B cell (primary cell): ENCODE data around the gene GOLGA1. TPM values are rescaled to one million over a fixed set of nuclear protein-coding genes. Genes with fewer than 3 reads are reported as not detected.

Experiments used
- ATAC-seq: fragments of 200-7000 bp; cut with Tn5 transposase; one replicate; pipeline ENCODE4 v1.10.0; 2021; ENCODE audit warnings: low read depth, mild to moderate bottlenecking, moderate number of reproducible peaks, moderate library complexity
- CTCF ChIA-PET: fragments of 350-600 bp; sonication (Branson Sonifier 250); formaldehyde crosslinking; loops from one replicate; lab custom pipeline; 2021; ENCODE audit warnings: antibody characterized with exemption, inconsistent platforms; lab: Charles Lee
- POLR2A ChIA-PET: fragments of 350-600 bp; sonication (Branson Sonifier 250); formaldehyde crosslinking; loops from one replicate; lab custom pipeline; 2021; ENCODE audit warnings: antibody characterized with exemption; lab: Charles Lee
- DNase-seq: peaks from one replicate; pipeline ENCODE4 v3.0.0; 2013
- H2AFZ ChIP-seq: 2 replicates; pipeline ENCODE4 v1.6.1; 2012; ENCODE audit warnings: mild to moderate bottlenecking, low read depth, low read length; ENCODE audit not compliant: insufficient read depth, poor library complexity, severe bottlenecking
- H3K27ac ChIP-seq, 2 donors: 1 replicate in 1 of 2; 2 replicates in 1 of 2; pipeline ENCODE4 v1.5.1; 2012 to 2013; ENCODE audit warnings: low read length in 2 of 2, mild to moderate bottlenecking in 2 of 2, moderate library complexity in 1 of 2
- H3K27me3 ChIP-seq, 4 experiments: fragments of 200-600 bp in 1 of 4; sonication (generic) in 1 of 4; replicated peaks in 1 of 4; 1 replicate in 2 of 4; 2 replicates in 2 of 4; pipeline versions ENCODE4 v1.6.1 to v1.7.0; 2013 to 2016; ENCODE audit warnings: low read length in 3 of 4, mild to moderate bottlenecking in 2 of 4, mixed read lengths in 1 of 4, moderate library complexity in 1 of 4; ENCODE audit not compliant: insufficient read depth in 4 of 4, control insufficient read depth in 3 of 4; ENCODE audit errors: control extremely low read depth in 1 of 4
- H3K36me3 ChIP-seq, 2 experiments: replicated peaks in 1 of 2; 1 replicate in 1 of 2; 2 replicates in 1 of 2; pipeline versions ENCODE4 v1.6.1 to v1.7.1; 2013; ENCODE audit warnings: low read length in 1 of 2; ENCODE audit not compliant: insufficient read depth in 2 of 2, control insufficient read depth in 1 of 2; ENCODE audit errors: control extremely low read depth in 1 of 2, extremely low read depth in 1 of 2
- H3K4me1 ChIP-seq, 2 donors: fragments of 200-600 bp in 1 of 2; sonication (generic) in 1 of 2; 1 replicate in 1 of 2; 2 replicates in 1 of 2; pipeline versions ENCODE4 v1.5.1 to v1.6.1; 2013 to 2017; ENCODE audit warnings: low read length in 2 of 2; ENCODE audit not compliant: control insufficient read depth in 2 of 2, insufficient read depth in 2 of 2
- H3K4me2 ChIP-seq: replicated peaks from 2 replicates; pipeline ENCODE3; 2012; ENCODE audit warnings: mild to moderate bottlenecking, low read depth, low read length; ENCODE audit not compliant: poor library complexity, severe bottlenecking
- H3K4me3 ChIP-seq, 5 experiments: fragments of 200-600 bp in 1 of 5; sonication (generic) in 1 of 5; 1 replicate in 3 of 5; 2 replicates in 2 of 5; pipeline versions ENCODE4 v1.5.1 to v1.7.0; 2011 to 2016; ENCODE audit warnings: low read length in 4 of 5, mild to moderate bottlenecking in 4 of 5, low read depth in 2 of 5, control low read depth in 1 of 5, moderate library complexity in 1 of 5; ENCODE audit not compliant: insufficient read depth in 1 of 5; ENCODE audit errors: control extremely low read depth in 1 of 5, extremely low read depth in 1 of 5
- H3K79me2 ChIP-seq: fragments of 200-600 bp; sonication (generic); one replicate; pipeline ENCODE4 v1.6.0; 2016; ENCODE audit warnings: low read length; ENCODE audit not compliant: control insufficient read depth, insufficient read depth
- H3K9ac ChIP-seq: fragments of 200-600 bp; sonication (generic); 2 replicates; pipeline ENCODE4 v1.6.1; 2017; ENCODE audit warnings: mild to moderate bottlenecking, low read length, moderate library complexity
- H3K9me3 ChIP-seq, 3 donors: one replicate each; pipeline versions ENCODE4 v1.6.1 to v1.7.1; 2013; ENCODE audit warnings: low read length in 2 of 3; ENCODE audit not compliant: control insufficient read depth in 2 of 3, insufficient read depth in 1 of 3; ENCODE audit errors: control extremely low read depth in 1 of 3
- H4K20me1 ChIP-seq: 2 replicates; pipeline ENCODE4 v1.6.0; 2012; ENCODE audit warnings: mild to moderate bottlenecking, low read length; ENCODE audit not compliant: insufficient read depth, control insufficient read depth, poor library complexity, severe bottlenecking
- H3K27ac Mint-ChIP-seq: one replicate; pipeline ENCODE4 v1.8.0; 2021; ENCODE audit warnings: mixed read lengths
- H3K27me3 Mint-ChIP-seq: one replicate; pipeline ENCODE4 v1.8.0; 2021; ENCODE audit warnings: mixed read lengths
- H3K4me1 Mint-ChIP-seq: one replicate; pipeline ENCODE4 v1.8.0; 2021; ENCODE audit warnings: mixed read lengths
- H3K4me3 Mint-ChIP-seq: one replicate; pipeline ENCODE4 v1.8.0; 2021; ENCODE audit warnings: mixed read lengths
- H3K9me3 Mint-ChIP-seq: one replicate; pipeline ENCODE4 v1.8.0; 2022; ENCODE audit warnings: mixed read lengths; ENCODE audit not compliant: insufficient read depth
- EZH2 ChIP-seq: IDR thresholded peaks from 2 replicates; pipeline ENCODE4 v1.6.1; 2012; ENCODE audit warnings: borderline replicate concordance, low read depth, mild to moderate bottlenecking, moderate library complexity, low read length; ENCODE audit not compliant: insufficient read depth, poor library complexity, severe bottlenecking
- WGBS: methylation state at CpG from one replicate; pipeline ENCODE4 v1.1.5; 2013; ENCODE audit warnings: missing lambda C conversion rate; ENCODE audit not compliant: insufficient coverage; 5-methylcytosine and 5-hydroxymethylcytosine counted together
- intact Hi-C: fragments of 100-400 bp; cut with micrococcal nuclease; formaldehyde crosslinking; loops from one replicate; pipeline ENCODE4 v1.10.0; 2022
- polyA minus RNA-seq: library from RNA; depleted of rRNA, polyadenylated mRNA; stranded (reverse); fragments of >200 nt; gene quantifications from 2 replicates; pipeline ENCODE4 v1.2.3, GENCODE V29; 2012
- polyA plus RNA-seq: library from polyadenylated mRNA; depleted of rRNA; stranded (reverse); fragments of >200 nt; gene quantifications from 2 replicates; pipeline ENCODE4 v1.2.3, GENCODE V29; 2012
- total RNA-seq, 2 donors: library from RNA; stranded (reverse); fragments of 120-200 nt in 1 of 2; gene quantifications; 1 replicate in 1 of 2; 2 replicates in 1 of 2; pipeline versions ENCODE4 v1.2.3 to v1.2.4, GENCODE V29; 2013 to 2022
- TF ChIP-seq, protein P1 (sequence below): fragments of 200-600 bp; IDR thresholded peaks from one replicate; pipeline ENCODE4 v1.8.0; 2022; ENCODE audit warnings: antibody characterized with exemption, mild to moderate bottlenecking

Gene GOLGA1, protein sequence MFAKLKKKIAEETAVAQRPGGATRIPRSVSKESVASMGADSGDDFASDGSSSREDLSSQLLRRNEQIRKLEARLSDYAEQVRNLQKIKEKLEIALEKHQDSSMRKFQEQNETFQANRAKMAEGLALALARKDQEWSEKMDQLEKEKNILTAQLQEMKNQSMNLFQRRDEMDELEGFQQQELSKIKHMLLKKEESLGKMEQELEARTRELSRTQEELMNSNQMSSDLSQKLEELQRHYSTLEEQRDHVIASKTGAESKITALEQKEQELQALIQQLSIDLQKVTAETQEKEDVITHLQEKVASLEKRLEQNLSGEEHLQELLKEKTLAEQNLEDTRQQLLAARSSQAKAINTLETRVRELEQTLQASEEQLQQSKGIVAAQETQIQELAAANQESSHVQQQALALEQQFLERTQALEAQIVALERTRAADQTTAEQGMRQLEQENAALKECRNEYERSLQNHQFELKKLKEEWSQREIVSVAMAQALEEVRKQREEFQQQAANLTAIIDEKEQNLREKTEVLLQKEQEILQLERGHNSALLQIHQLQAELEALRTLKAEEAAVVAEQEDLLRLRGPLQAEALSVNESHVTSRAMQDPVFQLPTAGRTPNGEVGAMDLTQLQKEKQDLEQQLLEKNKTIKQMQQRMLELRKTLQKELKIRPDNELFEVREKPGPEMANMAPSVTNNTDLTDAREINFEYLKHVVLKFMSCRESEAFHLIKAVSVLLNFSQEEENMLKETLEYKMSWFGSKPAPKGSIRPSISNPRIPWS
- total RNA-seq: 24.6 and 26.2 TPM in 2 replicates
- 13.0 TPM for total RNA-seq (2013)
- polyA plus RNA-seq: 13.4 and 18.3 TPM in 2 replicates
- 5.1 and 10.7 TPM in 2 replicates for polyA minus RNA-seq

DNA sequence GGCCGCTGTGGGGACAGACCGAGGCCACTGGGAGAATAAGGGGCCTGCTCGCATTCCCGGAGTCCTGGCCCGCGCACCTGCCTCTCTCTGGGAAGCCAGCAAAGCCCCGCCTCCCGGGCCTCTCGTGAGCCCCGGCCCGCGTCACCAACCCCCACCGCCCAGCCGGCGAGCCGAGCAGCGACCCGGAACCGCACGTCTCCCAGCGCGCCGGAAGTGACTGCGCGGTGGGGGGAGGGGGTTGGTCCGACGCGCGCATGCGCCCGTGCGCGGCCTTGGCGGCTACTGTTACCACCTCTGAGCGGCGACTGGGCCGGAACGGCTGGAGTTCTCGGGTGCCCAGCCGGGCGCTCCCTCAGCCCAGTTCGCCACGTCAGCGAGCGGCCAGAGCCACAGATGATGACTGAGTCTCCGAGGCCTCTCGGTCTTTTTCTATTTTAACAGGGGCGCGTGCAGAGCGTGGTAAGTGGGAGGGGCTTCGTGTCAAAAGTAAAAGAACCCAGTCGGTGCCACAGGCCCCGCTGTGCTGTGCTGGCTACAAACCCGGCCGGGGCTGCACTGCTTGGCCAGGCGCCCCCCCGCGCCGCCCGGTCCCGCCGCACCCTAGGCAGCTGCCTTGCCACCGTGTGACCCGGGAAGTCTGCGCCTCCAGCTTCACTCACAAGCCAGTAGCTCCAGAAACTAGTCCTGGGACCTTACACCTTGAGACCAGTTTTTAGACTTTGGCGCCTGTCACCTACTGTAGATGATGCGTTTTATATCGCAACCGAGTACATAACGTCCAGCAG, at the start of gene GOLGA1:
GOLGA1 (minus strand) TSS at position 190 of the 785 bp plus-strand sequence. CDS start 2,372 bp downstream, outside the sequence.
- peaks cover 14 to 17% of the 10 kb centered on the region in 2 donors for H3K4me1 ChIP-seq
- peaks cover 27% of the 10 kb centered on the region for H3K79me2 ChIP-seq
- peaks cover 2 to 6% of the 10 kb centered on the region in 2 experiments for H3K36me3 ChIP-seq
- Mint-ChIP-seq H3K27me3 (no peaks in the 10 kb centered on the region), H3K9me3 (no peaks in the 10 kb centered on the region), H3K4me3 (peak within 1 kb of the TSS; percentile 85), H3K27ac (peak within 1 kb of the TSS; percentile 90), H3K4me1 (peaks cover 24% of the 10 kb centered on the region)
- CTCF ChIA-PET: interaction anchor here (0.9 to 1.0 kb wide), 2 partner anchors 10 to 167 kb away, joined by 3 read pairs; no protein-coding TSS in a partner anchor
- H3K9ac ChIP-seq: peak within 1 kb of the TSS; percentile 97
- DNase-seq (peak; percentile 98), ATAC-seq (peak; percentile 88)
- no peaks in the 10 kb centered on the region for H4K20me1 ChIP-seq
- POLR2A ChIA-PET: no interaction called here
- H3K27me3 ChIP-seq: no peaks in the 10 kb centered on the region
- peak within 1 kb of the TSS; percentile 96 for H2AFZ ChIP-seq
- H3K27ac ChIP-seq: peak within 1 kb of the TSS; percentile 98
- WGBS: under 1% methylated on average over 69 of the region's 70 CpGs
- no peaks in the 10 kb centered on the region for H3K9me3 ChIP-seq
- TF ChIP-seq, protein P1, sequence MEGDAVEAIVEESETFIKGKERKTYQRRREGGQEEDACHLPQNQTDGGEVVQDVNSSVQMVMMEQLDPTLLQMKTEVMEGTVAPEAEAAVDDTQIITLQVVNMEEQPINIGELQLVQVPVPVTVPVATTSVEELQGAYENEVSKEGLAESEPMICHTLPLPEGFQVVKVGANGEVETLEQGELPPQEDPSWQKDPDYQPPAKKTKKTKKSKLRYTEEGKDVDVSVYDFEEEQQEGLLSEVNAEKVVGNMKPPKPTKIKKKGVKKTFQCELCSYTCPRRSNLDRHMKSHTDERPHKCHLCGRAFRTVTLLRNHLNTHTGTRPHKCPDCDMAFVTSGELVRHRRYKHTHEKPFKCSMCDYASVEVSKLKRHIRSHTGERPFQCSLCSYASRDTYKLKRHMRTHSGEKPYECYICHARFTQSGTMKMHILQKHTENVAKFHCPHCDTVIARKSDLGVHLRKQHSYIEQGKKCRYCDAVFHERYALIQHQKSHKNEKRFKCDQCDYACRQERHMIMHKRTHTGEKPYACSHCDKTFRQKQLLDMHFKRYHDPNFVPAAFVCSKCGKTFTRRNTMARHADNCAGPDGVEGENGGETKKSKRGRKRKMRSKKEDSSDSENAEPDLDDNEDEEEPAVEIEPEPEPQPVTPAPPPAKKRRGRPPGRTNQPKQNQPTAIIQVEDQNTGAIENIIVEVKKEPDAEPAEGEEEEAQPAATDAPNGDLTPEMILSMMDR: no peak
- TF ChIP-seq EZH2: no peak
- intact Hi-C loops: loop anchor here (1.0 to 10.0 kb wide), 8 partner anchors 72 to 806 kb away; partner anchors contain the start of genes GAPVD1, NR6A1, PBX3 and PPP6C
- H3K4me2 ChIP-seq: peak within 1 kb of the TSS; percentile 78
- peak within 1 kb of the TSS; percentile 73 to 95 (median 91) for H3K4me3 ChIP-seq
